Uterus (tissue), 2 donors: Measurements from ENCODE around the gene ZNF536.

Experiments
- CTCF ChIP-seq, 4 experiments: fragments of 200-600 bp in 2 of 4; fragments of 450-650 bp in 2 of 4; sonication (generic) in 2 of 4; IDR thresholded peaks; one replicate each; pipeline ENCODE4 v1.5.1; 2016 to 2019; ENCODE audit warnings: antibody characterized with exemption in 4 of 4, mild to moderate bottlenecking in 2 of 4, moderate library complexity in 1 of 4
- POLR2A ChIP-seq, 2 donors: fragments of 450-650 bp; IDR thresholded peaks; one replicate each; pipeline ENCODE4 v1.6.1; 2016; ENCODE audit warnings: antibody characterized with exemption in 2 of 2, mild to moderate bottlenecking in 1 of 2, moderate library complexity in 1 of 2

DNA sequence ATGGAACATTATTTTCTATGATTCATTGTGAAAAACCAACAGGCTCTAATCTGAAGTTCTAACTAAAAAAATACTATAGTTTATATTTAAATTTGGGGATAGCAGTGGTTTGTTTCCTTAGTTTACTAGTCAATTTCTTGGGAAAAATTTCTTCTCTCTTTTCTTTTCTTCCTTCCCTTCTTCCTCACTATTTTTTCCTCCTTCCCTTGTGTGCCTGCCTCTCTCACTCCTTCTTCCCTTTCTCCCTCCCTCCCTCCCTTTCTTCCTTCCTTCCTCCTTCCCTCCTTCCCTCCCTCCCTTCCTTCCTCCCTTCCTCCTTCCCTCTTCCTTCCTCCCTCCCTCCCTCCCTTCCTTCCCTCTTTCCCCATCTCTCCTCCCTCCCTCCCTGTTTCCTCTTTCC is 226.5 kb downstream of the ZNF536 start:
- TF ChIP-seq CTCF (IDR thresholded peaks at IDR 0.05), result no peak
- no peak for TF ChIP-seq POLR2A (IDR thresholded peaks at IDR 0.05)
